Measurements from ENCODE around the gene AAK1.
"Not testable (repeated sequence)": the region's sequence is repeated elsewhere in the genome, so short reads cannot be mapped to it uniquely, and the experiment has no call there.

The AAK1 gene

DNA sequence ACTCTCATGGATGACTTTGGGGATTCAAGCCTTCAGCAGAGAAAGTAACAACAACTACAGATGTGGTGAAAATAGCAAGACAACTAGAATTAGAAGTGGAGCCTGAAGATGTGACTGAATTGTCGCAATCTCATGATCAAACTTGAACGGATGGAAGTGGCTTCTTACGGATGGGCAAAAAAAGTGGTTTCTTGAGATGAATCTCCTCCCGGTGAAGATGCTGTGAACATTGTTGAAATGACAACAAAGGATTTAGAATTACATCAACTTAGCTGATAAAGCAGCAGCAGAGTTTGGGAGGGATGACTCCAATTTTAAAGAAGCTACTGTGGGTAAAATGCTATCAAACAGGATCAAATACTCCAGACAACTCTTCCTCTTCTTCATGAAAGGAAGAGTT lies 43.1 kb downstream of the AAK1 start:
- no peak for DNase-seq (ENCODE audit: low spot score)

DNA sequence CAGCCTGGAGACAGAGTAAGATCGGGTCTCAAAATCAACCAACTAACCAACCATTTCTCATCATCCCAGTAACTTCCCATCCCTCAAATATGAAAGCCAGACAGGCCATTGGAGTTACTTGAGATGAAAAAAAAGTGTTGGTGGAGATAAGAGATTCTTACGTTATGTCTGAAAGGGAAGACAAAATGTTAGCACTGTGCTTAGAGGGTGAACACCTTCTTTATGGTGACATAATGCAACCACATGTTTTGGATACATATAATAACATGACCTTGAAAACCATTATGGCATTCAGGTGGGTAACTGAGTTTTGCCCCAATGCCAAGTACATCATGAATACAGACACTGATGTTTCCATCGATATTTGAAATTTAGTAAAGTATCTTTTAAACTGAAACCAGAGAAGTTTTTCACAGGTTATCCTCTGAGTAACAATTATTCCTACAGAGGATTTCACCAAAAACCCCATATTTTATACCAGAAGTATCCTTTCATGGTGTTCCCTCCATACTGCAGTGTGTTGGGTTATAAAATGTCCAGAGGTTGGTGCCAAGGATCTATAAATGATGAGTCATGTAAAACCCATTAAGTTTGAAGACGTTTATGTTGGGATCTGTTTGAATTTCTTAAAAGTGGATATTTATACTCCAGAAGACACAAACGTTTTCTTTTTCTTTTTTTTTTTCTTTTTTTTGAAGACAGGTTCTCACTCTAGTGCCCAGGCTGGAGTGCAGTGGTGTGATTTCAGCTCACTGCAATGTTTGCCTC lies 45.5 kb downstream of the AAK1 start:
- DNase-seq (ENCODE audit: low spot score) = no peak

DNA sequence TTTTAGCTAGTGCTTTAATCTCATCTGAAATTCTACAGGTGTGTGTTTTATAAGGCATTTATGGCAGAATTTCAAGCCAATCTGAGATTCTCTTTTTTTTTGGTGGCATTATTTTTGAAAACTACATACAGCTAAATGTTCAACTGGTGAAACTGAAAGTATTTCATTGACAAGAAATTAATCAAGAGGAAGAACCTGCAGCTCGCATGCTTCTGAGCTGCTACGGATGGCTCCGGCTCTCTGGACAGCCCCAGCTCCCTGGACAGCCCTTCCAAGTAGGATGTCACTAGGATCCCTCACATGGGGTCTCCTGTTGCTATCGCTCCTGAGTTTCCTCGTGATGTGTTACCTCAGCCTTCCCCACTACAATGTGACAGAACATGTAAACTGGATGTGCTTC lies 46.4 kb downstream of the AAK1 start:
- DNase-seq (ENCODE audit: low spot score) = no peak

DNA sequence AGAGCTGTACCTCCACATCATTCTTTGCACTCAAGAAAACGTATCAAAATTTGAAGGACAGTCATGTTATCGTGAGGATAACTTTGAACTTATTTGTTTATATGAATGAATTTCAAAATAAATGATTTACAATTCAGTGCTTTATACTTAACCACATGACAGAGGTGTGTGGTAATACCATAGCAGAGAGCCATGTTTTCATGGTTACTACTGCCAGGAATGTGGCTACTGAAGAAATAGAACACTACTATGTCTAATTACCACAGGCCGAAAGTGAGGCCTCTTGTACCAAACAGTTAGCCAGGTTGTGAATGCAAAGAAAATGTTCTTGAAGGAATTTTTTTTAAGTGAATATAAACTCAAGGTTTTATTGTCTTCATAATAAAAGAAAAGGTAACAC lies 49.2 kb downstream of the AAK1 start:
- no peak for DNase-seq (ENCODE audit: low spot score)

DNA sequence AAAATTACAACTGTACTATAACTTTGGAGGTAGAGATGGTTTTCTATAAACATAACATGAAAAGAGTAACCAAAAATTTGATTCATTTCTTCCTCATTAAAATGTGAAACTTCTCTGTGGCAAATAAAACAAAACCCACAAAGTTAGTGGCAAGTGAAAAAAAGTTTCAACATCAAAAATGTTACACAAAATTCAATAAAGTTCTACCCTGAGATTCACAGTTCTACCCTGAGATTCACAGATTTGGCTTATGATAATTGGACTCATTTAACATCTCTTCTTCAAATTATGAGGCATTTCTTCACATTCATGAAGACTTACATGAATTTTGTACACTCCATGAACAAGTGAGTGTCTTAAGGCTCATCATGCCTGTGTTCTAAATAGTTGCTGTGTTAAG lies 51.0 kb downstream of the AAK1 start:
- no peak for DNase-seq (ENCODE audit: low spot score)

DNA sequence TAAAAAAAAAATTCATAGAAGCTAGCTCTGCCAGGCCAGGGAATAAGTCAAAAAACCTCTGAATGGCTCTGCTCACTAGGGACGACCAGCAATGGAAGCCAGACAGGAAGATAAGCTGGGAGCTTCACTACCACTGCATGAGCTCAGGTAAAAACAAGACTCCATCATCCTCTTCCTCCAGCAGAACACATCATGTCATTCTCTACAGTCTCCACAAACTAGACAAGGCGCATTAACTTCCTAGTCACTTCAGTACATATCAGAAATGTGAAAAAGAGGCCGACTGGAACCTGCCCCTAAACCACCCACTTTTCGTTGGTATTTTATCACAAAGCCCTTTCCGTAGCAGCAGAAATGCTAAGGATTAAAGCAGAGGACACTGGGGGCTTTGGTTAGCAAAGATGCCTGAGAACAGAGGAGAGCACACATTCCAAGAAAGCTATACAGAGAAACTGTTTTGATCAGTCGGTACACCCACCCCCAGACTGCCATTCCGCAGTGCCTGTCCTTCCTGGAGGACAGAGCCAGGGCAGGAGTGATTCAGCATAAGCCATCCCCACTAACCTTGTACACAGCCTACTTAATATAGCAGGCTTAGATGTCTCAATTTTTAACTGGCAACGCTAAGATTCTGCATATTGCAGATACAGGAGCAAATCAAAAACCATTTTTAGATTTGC lies 53.4 kb downstream of the AAK1 start:
- DNase-seq (ENCODE audit: low spot score) = no peak

DNA sequence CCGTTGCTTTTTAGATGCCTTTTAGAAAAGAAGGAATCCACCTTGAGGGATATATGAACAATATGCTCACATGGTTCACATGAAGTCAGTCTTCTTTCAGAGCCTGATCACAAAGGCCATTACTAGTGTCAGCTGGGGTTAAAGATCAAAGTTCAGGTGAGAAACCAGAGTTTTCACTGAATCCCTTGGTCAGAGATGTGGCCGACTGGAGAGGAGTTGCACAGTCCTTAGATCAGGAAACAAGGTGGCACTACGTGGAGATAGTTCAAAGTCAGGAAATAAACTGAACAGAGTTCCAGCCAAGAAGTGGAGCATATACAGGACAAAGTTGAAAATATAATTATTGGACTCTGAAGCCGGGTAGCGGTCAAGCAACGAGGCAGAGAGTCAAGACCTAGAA lies 54.6 kb downstream of the AAK1 start:
- DNase-seq (ENCODE audit: low spot score) = no peak

DNA sequence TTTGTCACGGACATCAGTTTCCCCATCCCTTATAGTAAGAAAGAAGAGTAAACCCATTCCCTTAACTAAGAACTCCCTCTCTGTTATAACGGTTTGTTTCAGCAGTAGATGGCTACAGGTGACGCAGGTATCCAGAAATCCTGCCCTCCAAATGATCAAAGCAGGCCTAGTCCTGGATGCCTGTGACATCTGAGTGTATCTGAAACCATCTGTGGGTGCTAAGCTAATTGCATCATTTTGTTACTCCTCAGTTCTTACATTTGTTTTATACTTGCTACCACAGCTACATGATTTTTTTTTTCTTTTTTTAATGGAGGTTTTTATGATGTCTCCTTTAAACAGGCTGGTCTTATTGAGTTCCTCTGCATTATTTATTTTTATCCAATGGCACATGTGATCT lies 55.1 kb downstream of the AAK1 start:
- DNase-seq (ENCODE audit: low spot score) = no peak

DNA sequence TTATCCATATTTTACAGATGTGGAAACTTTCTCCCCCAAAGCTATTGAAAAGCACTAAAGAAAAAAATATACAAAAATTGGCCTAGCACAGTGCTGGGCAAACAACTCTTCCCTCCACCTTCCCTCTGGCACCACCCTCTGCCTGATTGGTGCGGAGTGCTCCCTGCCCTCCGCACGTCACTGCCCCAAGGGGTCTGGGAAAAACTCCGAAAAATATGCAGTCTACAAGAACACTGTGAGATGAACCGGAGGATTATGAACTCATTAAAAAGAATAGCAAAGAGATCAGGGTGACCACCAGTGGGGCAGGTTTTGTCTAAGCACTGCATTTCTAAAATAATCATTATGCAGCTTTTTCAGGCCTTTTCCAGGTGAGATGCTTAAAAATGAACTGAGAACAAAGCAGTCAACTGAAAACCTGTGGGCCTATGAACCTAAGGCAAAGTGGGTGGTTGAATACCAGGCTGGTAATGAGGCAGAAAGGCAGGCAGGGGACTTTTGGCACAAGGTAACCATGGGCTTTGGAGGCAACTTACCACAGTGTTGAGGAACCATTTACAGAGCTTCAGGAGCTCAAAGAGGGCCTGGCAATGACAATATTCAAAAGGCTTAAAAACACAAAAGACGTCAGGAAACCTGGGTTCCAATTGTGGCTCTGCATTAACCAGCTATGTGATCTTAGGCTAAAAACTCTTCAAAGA lies 57.5 kb downstream of the AAK1 start:
- no peak for DNase-seq (ENCODE audit: low spot score)

DNA sequence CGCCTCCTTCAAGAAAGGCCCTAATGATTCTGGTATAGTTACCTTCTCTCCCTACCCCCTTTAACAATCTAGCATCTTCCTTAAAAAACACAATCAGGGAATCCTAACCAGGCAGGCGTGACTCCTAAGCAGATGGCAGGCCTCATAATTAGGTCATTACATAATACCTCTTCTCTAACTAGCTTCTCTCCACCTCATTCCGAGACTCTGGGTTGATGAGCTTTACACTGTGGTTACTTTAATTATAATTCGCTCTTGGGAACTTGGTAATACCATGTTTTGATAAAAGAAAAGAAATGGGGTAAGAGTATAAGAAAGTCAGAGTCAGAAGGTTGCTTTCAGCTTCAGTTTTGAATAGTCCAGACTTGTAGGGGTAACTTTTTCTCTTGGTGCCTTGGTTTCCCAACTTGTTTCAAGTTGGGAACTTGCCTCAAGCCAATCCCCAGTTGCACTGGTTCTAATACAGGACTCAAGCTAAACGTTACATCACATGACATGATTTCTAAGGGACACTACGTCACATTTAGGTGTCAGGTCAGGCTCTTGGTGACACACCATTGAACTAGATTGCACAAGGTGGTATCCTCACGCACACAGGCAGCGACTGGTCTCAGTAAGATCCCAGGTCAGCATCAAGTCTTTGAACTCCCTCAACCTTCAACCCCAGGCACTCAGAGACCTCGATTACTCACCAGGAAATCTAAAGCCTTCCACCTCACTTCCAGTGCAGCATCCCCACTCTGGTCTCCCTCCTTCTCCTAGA lies 59.2 kb downstream of the AAK1 start:
- no peak for DNase-seq (ENCODE audit: low spot score)

DNA sequence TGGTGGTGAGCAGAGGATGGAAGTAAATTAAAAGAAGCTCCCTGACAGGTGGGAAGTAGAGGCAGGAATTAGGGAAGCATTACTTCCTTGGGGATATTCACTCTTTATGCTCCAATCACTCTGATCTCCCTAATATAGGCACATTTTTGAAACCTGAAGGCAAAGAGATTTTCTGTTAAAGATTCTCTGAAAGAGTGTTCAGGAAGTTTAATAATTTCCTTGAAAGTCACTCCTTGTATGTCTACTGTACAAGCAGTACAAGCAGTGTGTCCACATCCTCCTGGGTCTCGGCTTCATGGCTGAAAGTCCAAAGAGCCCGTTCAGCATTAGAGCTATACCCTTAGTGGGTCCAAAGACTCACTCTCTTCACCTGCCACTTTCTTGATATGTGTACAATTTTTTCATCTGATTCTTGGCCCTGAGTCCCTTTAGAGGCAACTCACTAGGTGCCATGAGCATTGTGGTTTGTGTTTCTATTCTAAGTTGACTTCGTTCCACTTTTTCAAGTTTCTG lies 60.2 kb downstream of the AAK1 start:
- DNase-seq (ENCODE audit: low spot score) = no peak

DNA sequence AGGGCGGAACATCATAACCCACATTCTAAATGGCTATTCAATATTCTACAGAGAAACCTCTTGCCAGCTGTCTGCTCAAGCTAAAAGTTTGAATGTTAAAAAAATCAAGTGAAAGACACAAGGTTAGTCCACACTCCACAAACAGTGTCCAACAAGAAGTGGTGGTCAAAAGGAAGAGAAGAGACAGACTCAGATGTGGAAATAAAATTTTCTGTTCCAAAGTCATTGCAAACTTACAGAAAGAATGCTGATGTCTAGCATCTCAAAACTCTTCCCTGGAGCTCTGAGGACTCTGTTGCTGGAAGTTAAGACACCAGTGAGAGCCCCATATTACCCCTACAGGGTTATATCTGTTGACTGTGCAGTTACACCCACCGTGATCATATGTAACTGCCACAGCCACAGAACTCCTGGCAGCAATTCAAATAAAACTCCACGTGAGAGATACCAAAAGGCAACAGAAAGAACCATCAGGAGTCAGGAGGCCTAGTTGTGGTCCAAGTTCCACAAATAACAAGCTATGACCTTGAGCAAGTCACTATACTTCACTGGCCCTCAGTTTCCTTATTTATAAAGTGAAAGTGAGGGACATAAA lies 60.9 kb downstream of the AAK1 start:
- DNase-seq (ENCODE audit: low spot score) = no peak

DNA sequence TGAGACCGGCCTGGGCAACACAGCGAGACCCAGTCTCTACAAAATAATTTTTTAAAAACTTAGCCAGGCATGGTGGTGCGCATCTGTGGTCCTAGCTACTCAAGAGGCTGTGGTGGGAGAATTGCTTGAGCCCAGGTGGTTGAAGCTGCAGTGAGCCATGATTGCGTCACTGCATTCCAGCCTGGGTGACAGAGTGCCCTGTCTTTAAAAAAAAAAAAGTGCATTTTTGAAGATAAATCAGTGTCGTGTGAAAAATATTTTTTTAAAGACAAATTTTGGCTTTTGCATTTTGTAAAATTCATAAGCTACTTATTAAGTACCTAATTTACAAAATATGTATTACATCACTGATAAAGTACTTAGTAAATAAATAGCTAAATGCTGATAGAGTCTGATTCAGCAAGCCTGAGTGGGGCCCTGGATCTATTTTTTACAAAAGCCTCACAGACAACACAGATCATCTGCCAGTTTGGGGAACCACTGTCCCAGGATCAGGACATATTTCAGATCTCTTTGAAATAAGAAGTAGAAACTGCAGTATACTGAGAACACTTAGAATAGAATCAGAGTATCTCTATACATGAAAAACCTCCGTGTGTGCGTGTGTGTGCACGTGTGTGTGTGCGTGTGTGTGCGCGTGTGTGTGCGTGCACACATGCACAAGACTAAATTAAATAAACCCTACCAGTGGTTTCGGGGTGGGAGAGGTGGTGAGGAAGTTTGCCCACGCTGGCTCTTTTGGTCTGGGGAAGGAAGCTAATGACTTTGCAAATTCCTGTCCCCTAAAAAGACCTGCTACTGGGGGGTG lies 61.6 kb downstream of the AAK1 start:
- no peak for DNase-seq (ENCODE audit: low spot score)

DNA sequence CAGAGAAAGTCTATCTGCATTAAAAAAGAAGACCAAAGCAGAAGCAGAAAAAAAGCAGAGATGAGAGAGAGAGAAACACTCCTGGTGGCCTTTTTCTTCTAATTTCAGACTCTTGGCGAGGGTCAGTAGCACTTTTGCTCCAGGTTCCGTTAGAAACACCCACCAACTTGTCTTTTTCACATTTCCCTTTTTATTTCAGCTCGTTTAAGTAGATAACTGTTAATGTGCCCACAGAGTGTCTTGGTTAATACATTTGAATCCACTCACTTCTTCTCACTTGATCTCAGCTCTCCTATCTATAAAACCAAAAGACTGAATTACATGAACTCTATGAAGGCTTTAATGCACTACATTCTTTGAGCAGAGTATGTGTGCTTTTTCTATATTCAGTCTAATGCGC lies 63.1 kb downstream of the AAK1 start:
- DNase-seq (ENCODE audit: low spot score) = no peak

DNA sequence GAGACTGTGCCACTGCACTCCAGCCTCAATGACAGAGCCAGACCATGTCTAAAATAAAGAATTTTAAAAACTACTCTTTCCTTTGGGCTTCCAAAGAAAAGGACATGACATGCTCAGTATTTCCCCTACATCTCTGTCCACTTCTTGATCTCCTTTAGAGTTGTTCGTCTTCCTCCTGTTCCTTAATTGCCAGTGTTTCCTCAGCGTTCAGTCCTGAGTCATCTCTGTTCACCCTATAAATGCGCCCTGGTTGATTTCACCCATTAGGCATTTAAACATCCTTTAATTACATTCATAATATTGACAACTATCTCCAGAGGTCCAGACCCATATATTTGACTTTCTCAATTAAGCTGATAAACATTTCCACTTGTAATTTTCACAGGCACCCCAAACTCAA lies 64.0 kb downstream of the AAK1 start:
- DNase-seq (ENCODE audit: low spot score) = no peak

DNA sequence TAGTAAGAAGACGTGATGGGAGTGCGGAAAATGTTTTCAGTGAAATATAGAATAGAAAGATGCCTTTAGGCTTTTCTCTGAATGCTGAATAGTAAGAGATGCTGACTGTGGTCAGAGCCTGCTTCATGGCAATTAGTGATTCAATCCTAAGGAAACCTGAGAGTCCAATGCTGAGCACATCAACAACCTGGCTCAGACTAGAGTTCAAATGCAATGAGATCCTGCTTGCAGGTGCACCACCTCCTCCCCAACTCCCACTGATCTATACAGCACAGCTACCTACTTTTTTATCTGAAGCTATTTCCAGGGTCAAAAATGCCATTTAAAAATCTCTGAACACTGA lies 65.4 kb downstream of the AAK1 start:
- no peak for DNase-seq (ENCODE audit: low spot score)

DNA sequence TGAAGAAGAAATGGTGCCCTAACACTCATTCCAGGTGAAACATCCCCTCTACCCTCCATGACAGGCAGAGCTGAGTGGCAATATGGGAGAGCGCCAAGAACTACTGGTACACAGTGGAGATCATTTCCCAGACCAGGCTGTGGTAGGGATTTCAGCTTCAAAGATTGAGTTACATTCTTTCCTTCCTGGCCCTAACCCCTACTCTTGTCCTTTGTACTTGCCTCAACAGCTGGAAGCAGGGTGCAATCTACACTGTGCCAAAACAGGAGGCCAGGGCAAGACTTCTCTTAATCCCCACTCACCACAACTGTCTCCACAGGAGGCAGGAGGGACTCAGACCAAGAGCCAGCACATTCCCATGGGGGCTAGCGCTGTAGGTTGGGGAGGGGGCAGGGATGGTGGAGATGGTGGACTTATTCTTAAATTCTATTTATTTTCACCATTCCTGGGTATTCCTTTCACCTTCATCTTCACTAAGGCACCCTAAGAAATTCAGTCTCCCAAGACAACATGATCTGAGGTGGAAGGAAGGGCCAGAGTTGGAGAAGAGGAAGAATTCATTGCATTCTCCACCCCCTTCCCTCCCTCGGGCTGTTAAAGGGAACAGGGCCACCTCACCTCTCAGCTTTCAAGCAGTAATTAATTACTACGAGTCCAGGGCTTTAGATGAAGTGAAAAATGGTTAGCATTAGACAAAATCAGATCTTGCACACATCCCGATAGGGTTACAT lies 65.9 kb downstream of the AAK1 start:
- no peak for DNase-seq (ENCODE audit: low spot score)

DNA sequence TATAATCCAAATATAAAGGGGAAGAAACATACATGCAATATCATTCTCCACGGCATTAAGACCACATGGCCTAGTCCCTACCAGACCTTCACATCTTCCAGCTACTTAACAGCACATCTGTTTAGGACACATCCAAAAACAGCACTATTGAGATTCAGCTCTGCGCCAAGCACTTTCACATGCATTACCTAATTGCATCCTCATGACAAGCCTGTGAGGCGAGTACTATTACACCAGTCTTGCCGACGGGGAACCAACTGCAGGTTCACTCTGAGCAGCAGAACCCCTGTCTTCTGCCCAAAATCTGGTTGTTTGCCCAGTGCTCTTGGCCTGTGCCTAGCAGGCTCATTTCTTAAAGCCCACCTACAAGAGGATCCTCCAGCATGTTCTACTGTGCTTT lies 66.7 kb downstream of the AAK1 start:
- no peak for DNase-seq (ENCODE audit: low spot score)

DNA sequence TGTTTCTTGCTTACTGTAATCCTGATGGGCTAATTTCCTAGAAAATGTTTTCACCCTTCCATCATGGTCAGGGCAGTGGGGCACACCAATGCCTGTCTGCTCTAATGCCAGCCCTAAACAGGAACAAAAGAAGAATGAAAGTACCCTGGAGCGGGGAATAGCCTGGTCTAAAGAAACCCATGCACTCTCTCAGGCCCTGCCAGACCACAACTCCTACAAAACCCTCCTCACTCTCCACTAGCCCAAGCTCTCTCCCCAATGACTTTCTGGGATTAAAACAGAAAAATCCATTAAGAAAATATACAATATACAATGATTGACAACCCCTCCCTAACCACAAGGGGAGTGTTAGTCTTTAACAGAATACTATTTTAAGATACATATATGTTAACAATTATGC lies 67.6 kb downstream of the AAK1 start:
- DNase-seq (ENCODE audit: low spot score) = no peak

DNA sequence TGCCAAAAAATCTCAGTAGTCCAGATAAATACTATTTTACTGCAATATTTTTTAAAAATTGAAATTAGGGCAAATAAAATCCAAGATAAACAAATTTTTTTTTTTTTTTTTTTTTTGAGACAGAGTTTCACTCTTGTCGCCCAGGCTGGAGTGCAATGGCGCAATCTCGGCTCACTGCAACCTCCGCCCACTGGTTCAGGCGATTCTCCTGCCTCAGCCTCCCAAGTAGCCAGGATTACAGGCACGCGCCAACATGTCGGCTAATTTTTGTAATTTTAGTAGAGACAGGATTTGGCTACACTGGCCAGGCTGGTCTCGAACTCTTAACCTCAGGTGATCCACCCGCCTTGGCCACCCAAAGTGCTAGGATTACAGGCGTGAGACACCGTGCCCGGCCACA lies 68.2 kb downstream of the AAK1 start:
- not testable (repeated sequence) for DNase-seq (ENCODE audit: low spot score)

DNA sequence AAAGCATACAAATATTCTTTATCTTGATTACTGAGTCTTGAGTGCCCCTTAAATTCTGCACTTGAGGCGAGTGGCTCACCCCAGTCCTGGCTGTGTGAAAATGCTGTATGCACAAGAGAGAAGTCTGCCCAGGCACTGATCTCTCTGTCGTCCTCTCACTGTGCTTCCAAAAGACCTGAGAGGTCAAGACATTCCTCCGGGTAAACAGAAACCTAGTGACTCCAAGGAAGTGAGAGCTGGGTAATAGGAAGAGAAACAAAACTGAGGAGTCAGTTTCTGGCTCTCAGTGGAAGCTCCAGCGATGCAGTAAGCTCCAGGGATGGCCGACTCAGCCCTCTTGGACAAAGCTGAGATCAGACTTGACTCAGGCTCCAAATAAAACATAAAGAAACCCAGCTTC lies 70.9 kb downstream of the AAK1 start:
- no peak for DNase-seq (ENCODE audit: low spot score)

Data from putamen (tissue), 1 donor.